NCI-H82 treated with DMSO at 0.1 percent for 48 hours (cell line): ENCODE results near the gene RTP5.

Experiments
- DNase-seq: peaks from one replicate; lab custom pipeline; 2025; ENCODE audit not compliant: unreplicated experiment; lab: John Stamatoyannopoulos, UW

The RTP5 gene

DNA sequence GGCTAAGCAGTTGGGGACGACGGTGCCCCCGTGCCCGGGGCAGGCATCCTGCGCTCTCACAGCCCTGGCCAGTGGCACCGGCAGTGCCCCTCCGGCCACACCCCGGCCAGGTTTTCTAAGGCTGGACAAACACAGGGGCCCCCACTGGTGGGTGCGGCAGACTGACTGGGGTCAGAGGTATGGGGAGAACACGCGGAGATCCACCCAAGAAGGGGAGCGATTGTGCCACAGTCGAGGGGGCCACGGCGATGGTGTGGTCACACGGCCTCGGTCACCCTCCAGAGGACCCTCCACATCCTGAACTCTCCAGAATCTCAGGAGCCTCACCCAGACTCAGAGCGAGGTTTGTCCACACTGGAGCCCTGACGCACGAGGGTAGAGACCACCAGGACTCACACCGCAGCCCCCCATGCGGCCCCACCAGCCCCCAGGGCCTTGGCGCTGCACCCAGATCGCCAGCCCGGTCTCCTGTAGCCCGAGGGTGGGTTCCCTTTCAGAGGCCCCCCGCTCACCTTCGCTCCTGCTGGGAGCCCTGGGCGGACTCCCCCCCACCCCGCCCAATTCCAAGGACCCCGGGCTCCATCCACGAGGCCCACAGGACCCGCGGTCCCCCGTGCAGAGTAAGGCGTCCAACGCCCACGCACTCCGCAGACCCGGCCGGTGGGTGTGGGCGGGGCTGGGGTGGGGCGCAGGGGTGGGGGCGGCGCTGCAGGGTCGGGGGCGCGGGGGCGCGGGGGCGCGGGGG is 26.0 kb upstream of the RTP5 start:
- DNase-seq, result no peak

DNA sequence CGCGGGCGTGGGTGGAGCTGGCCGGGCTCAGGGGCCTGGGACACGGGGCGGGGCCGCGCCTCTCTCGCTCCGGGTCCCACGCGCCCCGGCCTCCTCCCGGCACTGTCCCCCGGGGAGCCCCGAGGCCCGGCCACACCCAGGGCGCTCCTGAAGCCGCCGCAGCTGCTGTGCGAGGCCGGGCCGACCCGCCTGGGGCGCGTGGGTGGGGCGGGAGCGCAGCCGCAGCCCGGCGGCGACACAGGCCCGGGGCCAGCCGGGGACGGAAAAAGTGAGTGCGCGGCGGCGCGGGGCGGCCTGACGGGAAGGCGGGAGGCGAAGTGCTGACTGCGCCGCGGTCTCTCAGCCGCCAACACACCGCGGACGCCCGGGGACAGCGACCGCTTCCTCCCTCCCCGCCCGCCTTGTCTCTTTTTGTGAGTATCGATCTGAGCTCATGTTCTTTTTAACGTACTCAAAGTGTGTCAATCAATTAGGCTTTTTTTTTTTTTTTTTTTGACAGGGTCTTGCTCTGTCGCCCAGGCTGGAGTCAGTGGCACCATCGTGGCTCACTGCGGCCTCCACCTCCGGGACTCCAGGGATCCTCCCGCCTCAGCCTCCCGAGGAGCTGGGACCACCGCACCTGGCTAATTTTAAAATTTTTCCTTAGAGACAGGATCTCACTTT is 25.3 kb upstream of the RTP5 start:
- no peak for DNase-seq

DNA sequence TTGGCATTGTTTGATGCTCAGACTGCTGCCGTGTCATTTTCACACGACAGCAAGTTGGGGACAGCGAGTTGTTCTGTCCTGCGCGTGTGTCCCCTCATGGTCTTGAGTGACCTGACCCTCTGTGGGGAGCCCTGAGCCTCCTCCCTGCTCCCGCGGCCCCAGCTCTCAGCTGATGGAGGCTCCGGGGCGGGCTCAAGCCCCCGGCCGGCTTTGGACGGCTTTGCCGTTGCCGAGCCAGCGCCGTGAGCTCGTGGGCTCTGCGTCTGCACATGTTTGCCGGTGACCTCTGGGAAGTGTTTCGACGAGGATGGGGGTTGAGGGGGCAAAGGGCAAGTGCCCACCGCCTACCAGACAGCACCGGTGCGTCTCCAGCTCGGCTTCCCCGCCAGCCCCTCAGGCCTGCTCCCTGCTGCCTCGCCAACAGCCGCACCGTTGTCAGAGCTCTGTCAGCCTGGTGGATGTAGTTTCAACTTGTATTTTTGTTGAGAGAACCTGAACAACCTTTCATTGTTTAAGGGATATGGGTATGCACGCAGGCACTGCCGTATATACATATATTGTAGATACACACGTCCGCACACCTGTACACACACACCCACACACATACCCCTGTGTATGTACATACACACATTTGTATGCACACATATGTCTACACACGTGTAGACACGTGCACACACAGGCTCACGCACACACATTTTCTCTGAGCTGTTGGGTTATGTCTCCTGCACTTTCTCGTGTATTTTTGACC is 24.5 kb upstream of the RTP5 start:
- DNase-seq, result no peak

DNA sequence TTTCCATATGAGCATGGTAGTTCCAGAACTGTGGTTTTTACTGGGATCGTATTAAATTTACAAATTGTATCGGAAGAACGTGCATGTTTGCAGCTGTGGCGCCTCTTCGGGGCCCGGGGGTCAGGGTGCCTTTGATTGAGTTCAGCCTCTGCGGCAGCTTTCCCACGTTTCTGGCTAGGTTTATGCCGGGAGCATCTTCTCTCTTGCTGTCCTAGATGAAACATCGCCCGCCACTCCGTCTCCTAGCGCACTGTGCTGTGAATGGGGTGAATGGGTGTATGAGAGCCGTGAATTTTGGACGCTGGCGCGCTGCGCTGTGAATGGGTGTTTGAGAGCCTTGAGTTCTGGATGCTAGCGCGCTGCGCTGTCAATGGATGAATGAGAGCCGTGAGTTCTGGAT is 23.1 kb upstream of the RTP5 start:
- no peak for DNase-seq

DNA sequence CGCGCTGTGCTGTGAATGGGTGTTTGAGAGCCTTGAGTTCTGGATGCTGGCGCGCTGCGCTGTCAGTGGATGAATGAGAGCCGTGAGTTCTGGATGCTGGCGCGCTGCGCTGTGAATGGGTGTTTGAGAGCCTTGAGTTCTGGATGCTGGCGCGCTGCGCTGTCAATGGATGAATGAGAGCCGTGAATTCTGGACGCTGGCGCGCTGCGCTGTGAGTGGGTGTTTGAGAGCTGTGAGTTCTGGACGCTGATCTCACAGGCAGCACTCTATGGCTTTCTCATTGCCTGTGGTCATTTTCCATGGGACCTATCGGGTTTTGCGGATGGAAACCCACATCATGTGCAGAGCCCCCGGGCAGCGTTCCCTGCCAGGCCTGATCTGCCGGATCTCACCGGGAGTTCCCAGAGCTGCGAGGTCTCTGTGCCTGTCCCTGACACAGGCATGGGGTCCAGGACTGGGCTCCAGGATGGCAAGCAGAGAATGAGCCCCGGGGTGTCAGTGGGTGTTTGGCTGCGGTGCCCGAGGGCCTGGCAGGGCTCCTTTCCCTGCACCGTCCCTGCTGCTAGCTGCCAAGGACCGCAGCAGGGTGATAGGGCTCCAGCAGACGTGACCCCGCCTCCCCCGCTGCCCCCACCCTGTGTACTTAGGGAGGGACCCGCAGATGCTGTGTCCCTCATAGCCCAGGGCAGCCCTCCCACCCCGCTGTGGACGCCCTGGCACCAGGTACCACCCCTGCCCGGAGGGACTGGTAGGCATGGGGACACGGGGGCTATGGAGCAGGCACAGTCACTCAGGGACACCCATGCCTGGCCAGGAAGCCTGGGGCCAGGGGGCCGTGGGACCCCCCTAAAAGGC is 20.5 kb upstream of the RTP5 start:
- no peak for DNase-seq

DNA sequence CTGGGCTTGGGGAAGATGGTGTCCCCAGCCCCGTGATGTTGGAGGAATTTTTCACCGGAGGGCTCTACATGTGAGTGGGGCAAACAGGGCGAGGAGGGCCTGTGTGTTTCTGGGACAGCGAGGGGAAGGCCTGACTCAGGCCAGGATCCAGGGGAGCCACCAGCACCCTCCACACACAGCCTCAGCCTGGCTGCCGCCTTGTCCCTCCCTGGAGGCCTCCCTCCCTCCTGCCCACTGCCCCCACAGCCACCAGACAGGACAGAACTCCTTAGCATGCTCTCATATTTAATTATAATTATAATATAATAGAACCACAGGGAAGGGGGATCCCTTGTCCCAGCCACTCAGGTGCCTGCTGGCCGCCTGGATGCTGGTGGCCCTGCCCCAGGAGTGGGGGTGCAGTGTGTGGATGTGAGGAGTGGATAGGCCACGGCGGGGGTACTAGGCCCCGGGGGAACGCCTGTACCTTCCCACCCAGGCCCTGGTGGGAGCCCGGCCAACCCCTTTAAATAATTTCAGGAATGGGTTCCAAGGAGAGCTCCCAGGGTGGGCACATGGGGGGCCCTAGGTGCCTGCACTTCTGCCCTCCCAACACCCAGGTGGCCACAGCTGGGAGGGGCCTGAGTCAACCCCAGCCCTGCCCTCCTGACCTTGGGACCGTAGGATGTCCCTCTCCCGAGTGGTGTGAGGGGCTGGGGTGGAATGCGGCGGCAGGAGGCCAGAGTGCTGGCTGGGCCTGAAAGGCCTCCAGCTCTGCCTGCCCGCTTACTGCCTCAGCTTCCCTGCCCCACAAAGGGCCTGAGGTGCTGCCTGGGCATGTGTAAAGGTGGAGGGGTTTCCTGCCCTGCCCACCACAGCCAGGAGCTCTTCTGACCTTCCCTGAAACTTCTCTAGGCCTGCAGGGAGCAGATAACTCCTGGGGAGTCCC is 19.6 kb upstream of the RTP5 start:
- DNase-seq, result no peak

DNA sequence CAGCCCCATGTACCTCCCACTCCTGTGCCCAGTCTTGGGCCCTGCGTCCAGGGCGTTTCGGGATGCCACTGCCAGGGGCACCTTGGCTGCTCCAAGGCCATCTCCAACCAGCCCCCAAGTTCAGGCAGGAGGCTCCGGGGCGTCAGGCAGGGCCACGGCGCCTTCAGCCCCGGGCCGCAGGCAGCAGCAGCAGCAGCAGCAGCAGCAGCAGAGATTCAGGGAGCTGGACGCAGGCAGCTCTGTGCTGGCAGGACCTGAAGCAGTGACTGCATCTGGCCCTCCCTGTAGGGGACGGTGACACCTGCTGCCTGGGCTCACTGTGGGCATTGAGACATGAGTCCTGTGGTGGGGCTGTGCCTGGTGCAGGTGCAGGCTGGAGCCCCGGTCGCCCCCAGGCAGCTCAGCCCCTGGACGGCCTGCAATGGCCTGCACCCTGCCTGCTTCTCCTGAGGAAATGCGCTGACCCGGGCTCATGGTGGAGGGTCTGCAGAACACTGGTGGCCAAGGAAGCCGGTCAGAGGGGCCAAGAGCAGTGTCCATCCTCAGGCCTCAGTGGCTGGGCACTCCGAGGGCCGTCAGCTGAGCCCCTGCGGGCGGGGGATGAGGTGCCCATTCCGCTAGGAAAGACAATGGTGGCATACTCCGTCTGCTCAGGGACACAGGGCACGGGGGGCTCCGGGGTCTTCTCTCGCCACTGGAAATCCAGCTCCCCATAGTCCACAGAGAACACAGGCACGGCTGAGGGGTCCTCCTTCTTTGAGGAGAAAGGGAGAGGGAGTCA is 18.8 kb upstream of the RTP5 start:
- no peak for DNase-seq

DNA sequence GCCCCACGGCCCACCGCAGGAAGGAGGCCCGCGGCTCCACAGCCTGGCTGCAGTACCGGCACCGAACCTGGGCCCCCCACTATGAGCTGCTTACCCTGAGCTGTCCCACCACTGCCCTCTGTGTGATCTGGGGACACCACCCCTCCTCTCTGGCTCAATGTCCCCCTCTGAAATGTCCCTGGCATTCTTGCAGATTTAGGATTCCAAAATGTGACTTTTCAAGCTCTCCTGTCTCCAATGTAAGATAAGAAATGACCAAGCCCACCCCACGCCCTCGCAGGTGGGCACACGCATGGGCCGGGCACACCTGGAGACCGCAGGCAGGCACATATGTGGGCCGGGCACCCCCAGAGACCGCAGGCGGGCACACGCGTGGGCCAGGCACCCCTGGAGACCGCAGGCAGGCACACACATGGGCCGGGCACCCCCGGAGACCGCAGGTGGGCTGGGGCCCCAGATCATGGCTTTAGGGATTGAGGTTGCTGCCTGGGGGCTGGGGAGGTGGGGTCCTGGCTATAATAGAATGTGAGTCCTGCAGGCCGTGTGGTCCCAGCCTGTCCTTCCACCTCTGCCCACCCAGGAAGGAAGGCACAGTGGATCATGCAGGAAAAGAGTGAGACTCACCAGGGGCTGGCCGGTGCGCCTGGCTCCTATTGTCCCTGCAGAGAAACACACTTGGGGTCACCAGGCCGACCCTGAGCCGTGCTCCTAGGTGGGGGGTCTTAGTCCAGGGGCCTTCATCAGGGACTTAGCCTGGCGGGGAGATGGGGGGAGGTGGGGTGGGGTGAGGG is 18.0 kb upstream of the RTP5 start:
- DNase-seq, result no peak

DNA sequence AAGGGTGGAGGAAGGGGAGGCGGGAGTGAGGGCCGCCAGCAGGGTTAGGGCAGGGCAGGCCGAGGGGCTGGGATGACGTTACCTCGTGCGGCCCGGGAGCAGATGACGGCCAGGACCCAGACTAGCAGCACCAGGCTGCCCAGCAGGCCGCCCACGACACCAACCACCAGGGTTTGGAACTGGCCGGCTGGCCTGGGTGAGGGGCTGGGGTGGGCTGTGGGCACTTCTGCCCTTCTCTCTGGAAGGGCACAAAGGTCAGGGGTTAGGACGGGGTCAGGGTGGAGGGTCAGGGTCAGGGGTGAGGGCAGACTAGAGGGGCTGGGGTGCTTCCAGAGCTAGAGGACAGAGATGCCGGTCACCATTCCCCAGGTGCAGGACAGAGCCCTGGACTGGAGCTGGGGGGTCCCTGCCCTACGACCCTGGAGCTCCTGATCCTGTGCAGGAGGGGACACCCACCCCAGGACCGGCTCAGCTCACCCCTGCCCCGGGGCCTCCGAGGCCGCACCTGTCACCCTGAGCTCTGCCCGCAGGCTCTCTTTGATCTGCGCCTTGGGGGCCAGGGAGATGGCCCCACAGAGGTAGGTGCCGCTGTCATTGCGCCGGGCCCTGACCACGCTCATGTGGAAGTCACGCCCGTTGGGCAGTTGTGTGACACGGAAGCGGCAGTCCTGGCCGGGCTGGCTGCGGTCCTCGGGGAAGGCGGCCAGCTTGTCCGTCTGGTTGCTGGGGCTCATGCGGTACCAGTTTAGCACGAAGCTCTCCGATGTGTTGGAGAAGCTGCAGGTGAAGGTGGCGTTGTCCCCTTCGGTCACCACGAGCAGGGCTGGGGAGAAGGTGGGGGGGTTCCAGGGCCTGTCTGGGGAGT is 17.2 kb upstream of the RTP5 start:
- no peak for DNase-seq

DNA sequence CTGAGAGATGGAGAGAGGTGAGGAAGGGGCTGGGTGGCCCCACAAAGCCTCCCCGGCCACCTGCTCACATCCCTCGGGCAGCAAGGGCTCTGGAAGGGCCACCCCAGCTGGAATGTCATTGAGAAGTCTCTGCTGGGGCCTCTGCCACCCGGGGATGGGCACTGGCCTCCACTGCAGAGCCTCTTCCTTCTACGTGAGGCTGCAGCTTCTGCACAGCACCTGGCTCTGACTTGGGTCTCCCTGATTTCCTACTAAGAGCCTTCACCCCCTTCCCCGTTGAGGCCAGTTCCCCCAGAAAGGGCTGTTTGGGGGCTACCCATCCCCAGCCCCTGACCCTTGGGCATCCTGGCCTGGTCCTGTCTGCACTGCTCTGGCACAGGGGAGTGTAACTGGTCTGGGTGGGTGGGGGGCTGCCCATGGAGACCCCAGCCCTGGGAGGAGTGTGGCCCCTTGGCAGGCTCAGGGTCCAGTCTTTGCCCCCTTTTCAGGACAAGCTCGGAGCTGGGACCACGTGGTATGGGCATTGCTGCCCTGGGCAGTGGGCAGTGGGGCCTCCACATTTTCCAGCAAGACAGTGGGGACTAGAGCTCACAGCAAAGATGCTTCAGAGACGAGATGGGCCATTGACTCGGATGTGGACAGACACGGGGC is 16.4 kb upstream of the RTP5 start:
- DNase-seq, result no peak

DNA sequence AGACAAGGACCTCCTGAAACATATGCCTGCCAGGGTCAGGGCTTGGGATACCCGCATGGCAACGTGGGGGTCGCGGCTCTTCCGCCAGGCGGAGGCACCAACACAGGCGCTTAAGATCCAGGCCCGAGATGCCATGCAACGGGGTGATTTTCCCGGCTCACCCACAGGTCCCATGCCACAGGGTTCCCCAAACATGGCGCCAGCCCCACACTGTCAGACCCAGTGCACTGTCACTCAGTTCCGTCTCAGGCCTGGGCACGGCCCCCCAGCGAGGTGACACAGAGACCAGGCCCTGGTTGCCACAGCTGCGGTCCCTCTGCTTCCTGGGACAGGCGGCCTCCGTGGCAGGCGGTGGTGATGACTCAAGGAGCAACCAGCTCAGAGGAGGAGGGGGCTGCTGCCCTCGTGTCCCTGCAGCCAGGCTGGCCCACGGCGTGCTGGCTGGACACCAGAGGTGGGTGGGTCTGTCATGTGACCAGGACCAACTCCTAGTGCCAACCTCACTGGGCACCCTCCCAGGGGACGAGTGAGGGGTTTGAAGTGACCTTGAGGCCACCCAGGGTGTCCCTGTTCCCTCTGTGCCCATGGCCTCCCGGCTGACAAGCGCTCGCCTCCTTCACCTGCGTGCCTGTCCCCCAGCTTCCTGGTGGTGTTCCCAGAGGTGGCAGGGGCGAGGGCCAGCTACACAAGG is 15.7 kb upstream of the RTP5 start:
- no peak for DNase-seq

DNA sequence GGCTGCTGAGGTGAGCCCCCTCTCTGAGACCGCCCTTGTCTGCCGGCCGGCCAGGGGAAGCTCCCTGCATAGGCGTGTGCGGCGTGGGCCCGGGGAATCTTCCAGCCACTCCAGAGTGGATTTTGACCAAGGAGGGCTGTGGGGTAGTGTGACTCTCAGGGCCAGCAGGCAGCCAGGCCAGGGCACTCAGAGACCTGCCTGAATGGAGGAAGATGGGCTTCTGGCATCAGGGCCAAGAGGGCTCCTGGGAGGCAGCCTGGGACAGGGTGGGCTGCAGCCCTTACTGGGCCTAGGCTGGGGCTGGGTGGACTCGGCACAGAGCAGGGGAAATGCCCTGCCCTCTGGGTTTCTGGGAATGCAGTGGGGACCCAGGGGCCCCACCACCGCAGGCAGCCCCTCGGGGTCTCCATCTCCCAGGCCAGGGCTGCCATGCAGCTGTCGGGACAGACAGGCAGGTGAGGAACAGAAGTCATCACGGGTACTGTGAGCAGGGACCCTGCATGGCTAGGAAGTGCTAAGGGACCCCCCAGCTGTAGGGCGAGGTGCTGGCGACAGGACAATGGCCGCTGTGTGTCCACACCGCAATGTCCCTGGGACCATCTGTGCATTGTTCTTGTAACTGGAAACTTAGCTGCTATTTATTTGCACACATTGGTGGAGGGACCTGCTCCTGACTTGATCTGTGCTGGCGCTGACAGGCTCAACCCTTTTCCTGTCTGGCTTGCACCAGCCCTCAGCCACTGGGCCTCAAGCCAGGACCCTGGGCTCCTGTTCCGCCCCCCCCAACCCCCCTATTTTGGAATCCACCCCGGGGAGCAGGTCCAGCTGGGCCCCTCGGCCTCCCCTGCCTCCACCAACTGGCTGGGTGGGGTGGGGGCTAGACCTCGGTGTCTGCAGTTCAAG is 14.9 kb upstream of the RTP5 start:
- DNase-seq, result no peak

DNA sequence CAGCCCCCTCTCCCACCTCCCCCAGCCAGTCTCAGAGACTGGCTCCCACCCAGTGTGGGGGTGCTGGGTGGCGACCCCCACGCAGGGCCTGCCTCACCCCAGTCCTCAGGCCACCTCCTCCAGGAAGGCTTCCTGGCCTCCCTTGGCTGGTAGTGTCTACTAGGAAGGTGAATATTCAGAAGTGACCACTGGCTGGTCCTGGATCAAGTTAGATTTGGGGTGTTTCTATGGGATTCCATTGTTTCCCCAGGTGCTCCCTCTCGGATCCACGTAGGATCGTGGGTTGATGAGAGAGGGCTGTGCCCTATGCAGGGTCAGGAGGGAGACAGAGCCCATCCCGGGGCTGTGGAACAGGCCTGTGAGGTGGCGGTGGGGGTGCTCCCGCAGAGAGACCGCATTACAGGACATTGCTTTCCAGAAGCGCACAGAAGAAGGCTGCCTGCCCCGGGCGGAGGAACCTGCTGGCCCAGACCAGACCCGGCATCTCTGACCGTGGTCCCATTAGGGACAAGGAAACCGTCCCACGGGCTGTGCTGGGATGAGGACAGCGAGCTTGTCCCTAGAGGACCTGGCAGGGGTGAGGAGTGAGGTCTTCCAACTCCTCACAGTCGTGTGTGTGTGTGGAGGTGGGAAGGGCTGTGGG is 14.2 kb upstream of the RTP5 start:
- DNase-seq, result no peak

DNA sequence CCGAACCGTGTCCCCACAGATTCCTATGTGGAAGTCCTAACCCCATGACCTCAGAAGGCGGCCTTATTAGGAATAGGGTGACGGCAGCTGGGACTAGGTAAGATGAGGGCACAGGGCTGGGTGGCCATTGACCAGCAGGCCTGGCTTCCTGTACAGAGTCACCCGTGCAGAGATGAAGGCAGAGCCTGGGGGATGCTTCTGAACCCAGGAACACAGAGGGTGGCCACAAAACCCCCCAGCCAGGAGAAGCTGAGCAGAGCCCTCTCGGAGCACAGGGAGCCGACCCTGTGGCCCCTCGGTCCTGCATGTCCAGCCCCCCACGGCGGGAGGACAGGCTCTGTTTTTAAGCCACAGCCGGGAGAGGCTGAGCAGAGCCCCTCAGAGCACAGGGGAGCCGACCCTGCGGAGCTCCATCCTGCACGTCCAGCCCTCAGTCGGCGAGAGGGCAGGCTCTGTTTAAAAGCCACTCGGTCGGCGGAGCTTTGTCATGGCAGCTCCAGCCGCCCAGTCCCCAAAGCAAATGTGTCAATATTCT is 13.6 kb upstream of the RTP5 start:
- no peak for DNase-seq

DNA sequence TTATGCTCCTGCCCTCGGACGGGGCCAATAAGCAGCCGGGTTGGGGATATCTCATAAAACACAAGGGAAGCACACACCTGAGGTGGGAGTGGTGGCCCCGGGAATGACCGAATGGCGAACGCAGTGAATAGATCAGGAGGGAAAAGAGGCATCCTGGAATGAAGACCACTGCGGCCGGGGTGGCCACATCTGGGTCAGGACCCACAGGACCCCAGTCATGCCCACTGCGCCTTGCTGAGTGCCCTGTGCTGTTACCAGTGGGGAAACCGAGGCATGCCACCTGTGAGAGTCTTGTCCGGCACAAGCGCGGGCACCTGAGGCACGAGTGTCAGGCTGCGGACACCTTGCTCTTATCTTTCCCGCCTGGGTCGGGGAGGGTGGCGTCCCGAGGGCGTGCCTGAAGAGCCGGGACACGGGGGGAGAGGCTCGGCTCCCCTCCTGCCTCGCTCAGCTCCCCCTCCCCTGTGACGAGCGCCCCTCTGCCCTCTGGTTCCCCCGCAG is 12.4 kb upstream of the RTP5 start:
- DNase-seq, result no peak
